Ishikawa (cell line): ENCODE results near the gene DPYSL3.

Experiments used
- CEBPB ChIP-seq: IDR thresholded peaks from 2 replicates; pipeline ENCODE4 v1.6.1; 2012
- CREB1 ChIP-seq: IDR thresholded peaks from 2 replicates; pipeline ENCODE4 v1.6.1; 2012; ENCODE audit warnings: low read depth
- EGR1 ChIP-seq: IDR thresholded peaks from 2 replicates; pipeline ENCODE4 v1.6.1; 2012
- EP300 ChIP-seq: IDR thresholded peaks from 2 replicates; pipeline ENCODE4 v1.6.1; 2012; ENCODE audit warnings: borderline replicate concordance
- FOXM1 ChIP-seq: IDR thresholded peaks from 2 replicates; pipeline ENCODE4 v1.6.1; 2012; ENCODE audit warnings: low read depth, borderline replicate concordance
- MAX ChIP-seq: IDR thresholded peaks from 2 replicates; pipeline ENCODE4 v1.6.1; 2012
- NFIC ChIP-seq: IDR thresholded peaks from 2 replicates; pipeline ENCODE4 v1.6.1; 2012
- RAD21 ChIP-seq: IDR thresholded peaks from 2 replicates; pipeline ENCODE4 v1.6.1; 2012; ENCODE audit warnings: low read depth
- REST ChIP-seq: IDR thresholded peaks from 2 replicates; pipeline ENCODE4 v1.6.1; 2012; ENCODE audit warnings: low read depth, mild to moderate bottlenecking
- TAF1 ChIP-seq: IDR thresholded peaks from 2 replicates; pipeline ENCODE4 v1.6.1; 2012; ENCODE audit warnings: low read depth, mild to moderate bottlenecking
- TCF12 ChIP-seq: IDR thresholded peaks from 2 replicates; pipeline ENCODE4 v1.6.1; 2012; ENCODE audit warnings: low read depth
- TEAD4 ChIP-seq: IDR thresholded peaks from 2 replicates; pipeline ENCODE4 v1.6.1; 2012
- USF1 ChIP-seq: IDR thresholded peaks from 2 replicates; pipeline ENCODE4 v1.6.1; 2012
- YY1 ChIP-seq: IDR thresholded peaks from 2 replicates; pipeline ENCODE4 v1.6.1; 2012; ENCODE audit warnings: low read depth

GRCh38 chr5:147426640-147427327, 83.1 kb downstream of the DPYSL3 start:
- TF ChIP-seq REST (no peak), EP300 (no peak), EGR1 (no peak), TAF1 (no peak), MAX (no peak), CREB1 (no peak), NFIC (no peak), RAD21 (no peak), USF1 (no peak), YY1 (no peak), FOXM1 (no peak), CEBPB (no peak), TEAD4 (no peak), TCF12 (no peak)
